ENCODE data around the gene DIS3L2.

Gene DIS3L2

DNA sequence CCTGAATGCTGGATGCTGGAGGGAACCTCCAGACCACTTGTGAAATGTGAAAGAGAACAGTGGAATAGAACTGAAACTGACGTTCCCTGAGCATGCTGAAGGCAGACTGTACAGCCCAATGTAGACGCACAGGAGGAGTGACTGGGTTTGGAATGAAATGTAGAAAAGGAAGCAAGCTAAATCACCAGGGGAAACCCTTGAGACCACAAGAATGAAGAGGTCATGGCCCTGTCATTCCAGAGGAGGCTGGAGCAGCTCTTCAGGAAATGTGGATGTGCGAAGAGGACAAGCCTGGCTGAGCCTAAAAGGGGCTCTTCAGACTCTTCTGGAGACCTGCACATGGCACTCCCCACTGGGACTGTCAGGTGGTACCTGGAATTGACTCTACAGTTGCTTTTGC lies 298.6 kb downstream of the DIS3L2 start:
- no peaks in the 10 kb centered on the region for H3K27me3 ChIP-seq (ENCODE audit: insufficient read depth, low read length, poor library complexity, severe bottlenecking)
- peaks cover 32% of the 10 kb centered on the region; the same call in 1 of the 2 replicates for H3K36me3 ChIP-seq (ENCODE audit: insufficient read depth, low read length)
- H3K4me2 ChIP-seq (ENCODE audit: low read depth, low read length, poor library complexity, severe bottlenecking) = no peak overlapping the region
- H3K9me3 ChIP-seq (ENCODE audit: insufficient read depth, low read depth, low read length) = no peaks in the 10 kb centered on the region
- H3K4me1 ChIP-seq (ENCODE audit: insufficient read depth, low read length, poor library complexity, severe bottlenecking) = no peaks in the 10 kb centered on the region
- H3K9ac ChIP-seq (ENCODE audit: low read depth, low read length, poor library complexity, severe bottlenecking) = no peak overlapping the region
- no peaks in the 10 kb centered on the region for H3K9me2 ChIP-seq (replicated peaks; ENCODE audit: low read depth, low read length)
- H2AFZ ChIP-seq (ENCODE audit: low read length) = no peak overlapping the region
- H3F3A ChIP-seq (ENCODE audit: low read depth) = no peaks in the 10 kb centered on the region
- no peak for TF ChIP-seq EZH2phosphoT487 (IDR thresholded peaks at IDR 0.05; ENCODE audit: borderline replicate concordance)
- TF ChIP-seq, protein P1, sequence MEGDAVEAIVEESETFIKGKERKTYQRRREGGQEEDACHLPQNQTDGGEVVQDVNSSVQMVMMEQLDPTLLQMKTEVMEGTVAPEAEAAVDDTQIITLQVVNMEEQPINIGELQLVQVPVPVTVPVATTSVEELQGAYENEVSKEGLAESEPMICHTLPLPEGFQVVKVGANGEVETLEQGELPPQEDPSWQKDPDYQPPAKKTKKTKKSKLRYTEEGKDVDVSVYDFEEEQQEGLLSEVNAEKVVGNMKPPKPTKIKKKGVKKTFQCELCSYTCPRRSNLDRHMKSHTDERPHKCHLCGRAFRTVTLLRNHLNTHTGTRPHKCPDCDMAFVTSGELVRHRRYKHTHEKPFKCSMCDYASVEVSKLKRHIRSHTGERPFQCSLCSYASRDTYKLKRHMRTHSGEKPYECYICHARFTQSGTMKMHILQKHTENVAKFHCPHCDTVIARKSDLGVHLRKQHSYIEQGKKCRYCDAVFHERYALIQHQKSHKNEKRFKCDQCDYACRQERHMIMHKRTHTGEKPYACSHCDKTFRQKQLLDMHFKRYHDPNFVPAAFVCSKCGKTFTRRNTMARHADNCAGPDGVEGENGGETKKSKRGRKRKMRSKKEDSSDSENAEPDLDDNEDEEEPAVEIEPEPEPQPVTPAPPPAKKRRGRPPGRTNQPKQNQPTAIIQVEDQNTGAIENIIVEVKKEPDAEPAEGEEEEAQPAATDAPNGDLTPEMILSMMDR (conservative IDR thresholded peaks at IDR 0.05; ENCODE audit: low read length) = no peak
- no peak overlapping the region for H3K4me3 ChIP-seq (ENCODE audit: low read length, poor library complexity, severe bottlenecking)
- H3K79me2 ChIP-seq (ENCODE audit: insufficient read depth, low read length) = no peaks in the 10 kb centered on the region
- H4K20me1 ChIP-seq (ENCODE audit: insufficient read depth, low read length, poor library complexity, severe bottlenecking) = no peaks in the 10 kb centered on the region

GRCh38 chr2:232261776-232262175 lies 300.3 kb downstream of the DIS3L2 start:
- H3K4me2 ChIP-seq (ENCODE audit: low read depth, low read length, poor library complexity, severe bottlenecking) = no peak overlapping the region
- peaks cover 35% of the 10 kb centered on the region; the same call in 1 of the 2 replicates for H3K36me3 ChIP-seq (ENCODE audit: insufficient read depth, low read length)

DNA sequence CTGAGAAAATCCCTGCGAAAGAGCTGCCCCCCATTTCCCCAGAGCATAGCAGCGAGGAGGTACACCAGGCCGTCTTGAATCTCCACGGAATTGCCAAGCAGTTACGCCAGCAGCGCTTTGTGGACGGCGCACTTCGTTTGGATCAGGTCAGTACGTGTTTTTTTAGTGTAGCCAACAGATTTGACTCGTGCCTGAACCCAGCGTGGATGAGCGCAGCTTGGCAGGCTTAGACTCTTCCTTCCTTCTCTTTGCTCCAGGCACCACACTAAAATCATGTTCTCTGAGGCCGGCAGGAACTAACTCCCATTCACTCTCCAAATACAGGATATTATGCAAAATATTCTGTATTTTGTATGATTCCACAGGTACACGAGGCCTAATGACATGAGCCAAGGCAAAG lies 301.8 kb downstream of the DIS3L2 start:
- Histone ChIP-seq H3K79me2 (ENCODE audit: insufficient read depth, low read length) (no peaks in the 10 kb centered on the region), H3K4me3 (ENCODE audit: low read length, poor library complexity, severe bottlenecking) (no peak overlapping the region), H3K9me2 (replicated peaks; ENCODE audit: low read depth, low read length) (no peaks in the 10 kb centered on the region), H3F3A (ENCODE audit: low read depth) (no peaks in the 10 kb centered on the region), H3K9ac (ENCODE audit: low read depth, low read length, poor library complexity, severe bottlenecking) (no peak overlapping the region), H4K20me1 (ENCODE audit: insufficient read depth, low read length, poor library complexity, severe bottlenecking) (no peaks in the 10 kb centered on the region), H3K9me3 (ENCODE audit: insufficient read depth, low read depth, low read length) (no peaks in the 10 kb centered on the region), H3K4me1 (ENCODE audit: insufficient read depth, low read length, poor library complexity, severe bottlenecking) (no peaks in the 10 kb centered on the region), H3K27me3 (ENCODE audit: insufficient read depth, low read length, poor library complexity, severe bottlenecking) (no peaks in the 10 kb centered on the region), H2AFZ (ENCODE audit: low read length) (no peak overlapping the region), H3K36me3 (ENCODE audit: insufficient read depth, low read length) (peaks cover 35% of the 10 kb centered on the region; the same call in 1 of the 2 replicates), H3K4me2 (ENCODE audit: low read depth, low read length, poor library complexity, severe bottlenecking) (no peak overlapping the region)
- TF ChIP-seq EZH2phosphoT487 (IDR thresholded peaks at IDR 0.05; ENCODE audit: borderline replicate concordance) = no peak
- TF ChIP-seq, protein P1 (conservative IDR thresholded peaks at IDR 0.05; ENCODE audit: low read length) = no peak

More at GRCh38 chr2:232261776-232262175, 300.3 kb downstream of the DIS3L2 start:
- no peak overlapping the region for H3K9ac ChIP-seq (ENCODE audit: low read depth, low read length, poor library complexity, severe bottlenecking)
- no peak overlapping the region for H2AFZ ChIP-seq (ENCODE audit: low read length)
- no peaks in the 10 kb centered on the region for H3K4me1 ChIP-seq (ENCODE audit: insufficient read depth, low read length, poor library complexity, severe bottlenecking)
- TF ChIP-seq, protein P1 (conservative IDR thresholded peaks at IDR 0.05; ENCODE audit: low read length) = no peak
- TF ChIP-seq EZH2phosphoT487 (IDR thresholded peaks at IDR 0.05; ENCODE audit: borderline replicate concordance) = no peak
- H3K4me3 ChIP-seq (ENCODE audit: low read length, poor library complexity, severe bottlenecking) = no peak overlapping the region
- no peaks in the 10 kb centered on the region for H4K20me1 ChIP-seq (ENCODE audit: insufficient read depth, low read length, poor library complexity, severe bottlenecking)
- H3K9me2 ChIP-seq (replicated peaks; ENCODE audit: low read depth, low read length) = no peaks in the 10 kb centered on the region
- H3K27me3 ChIP-seq (ENCODE audit: insufficient read depth, low read length, poor library complexity, severe bottlenecking) = no peaks in the 10 kb centered on the region
- no peaks in the 10 kb centered on the region for H3F3A ChIP-seq (ENCODE audit: low read depth)
- H3K9me3 ChIP-seq (ENCODE audit: insufficient read depth, low read depth, low read length) = no peaks in the 10 kb centered on the region
- H3K79me2 ChIP-seq (ENCODE audit: insufficient read depth, low read length) = no peaks in the 10 kb centered on the region
